GM12873 (cell line): ENCODE results near the gene GEMIN7.

Experiments used
- TF ChIP-seq, protein P1 (sequence below): IDR thresholded peaks from 2 replicates; pipeline ENCODE4 v1.5.1; 2012; ENCODE audit warnings: low read depth, mild to moderate bottlenecking, moderate library complexity, low read length, control low read depth; ENCODE audit not compliant: insufficient read depth; ENCODE audit errors: missing control alignments

Gene GEMIN7, protein sequence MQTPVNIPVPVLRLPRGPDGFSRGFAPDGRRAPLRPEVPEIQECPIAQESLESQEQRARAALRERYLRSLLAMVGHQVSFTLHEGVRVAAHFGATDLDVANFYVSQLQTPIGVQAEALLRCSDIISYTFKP

DNA sequence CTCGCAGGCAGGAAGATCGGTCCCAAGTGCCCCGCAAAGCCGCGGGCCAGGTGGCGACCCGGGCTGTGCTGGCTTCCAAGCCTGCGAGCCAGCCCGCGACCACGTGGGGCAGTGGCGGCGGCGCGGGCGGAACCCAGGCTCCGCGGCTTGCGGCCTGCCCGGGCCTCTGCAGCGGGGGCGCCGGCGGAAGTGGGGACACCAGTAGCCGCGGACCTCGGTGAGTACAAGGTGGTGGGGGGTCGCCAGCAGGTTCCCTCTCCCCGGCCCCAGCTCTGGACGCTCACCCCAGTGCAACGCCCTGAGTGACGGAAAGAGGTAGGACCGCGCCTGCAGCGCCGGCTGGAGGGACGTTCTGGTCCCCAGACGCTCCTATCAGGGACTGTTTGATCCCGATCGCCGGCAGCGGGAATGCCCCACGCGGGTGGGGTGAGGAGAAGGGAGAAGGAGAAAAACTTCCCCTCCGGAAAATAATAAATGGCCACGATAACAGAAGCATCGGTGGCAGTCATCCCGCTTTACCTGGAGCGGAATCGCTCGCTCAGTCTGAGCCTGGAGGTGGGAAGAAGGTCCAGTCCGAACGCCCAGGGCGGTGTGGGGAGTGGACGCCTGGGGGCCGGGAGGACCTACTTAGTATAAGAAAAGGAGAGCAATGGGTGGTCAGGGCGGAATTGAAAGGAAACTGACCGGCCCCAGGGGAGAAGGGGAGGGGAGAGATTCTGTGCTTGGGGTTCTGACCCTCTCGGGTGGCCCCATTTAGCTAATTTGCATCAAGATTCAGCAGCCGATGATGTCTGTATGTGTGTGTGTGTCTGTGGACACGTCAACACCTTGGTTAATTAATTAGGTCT lies at the start of gene GEMIN7:
Gene GEMIN7, plus strand, starts transcription at position 198 of the 848 bp plus-strand sequence. CDS start 10,855 bp downstream, outside the sequence.
- TF ChIP-seq, protein P1, sequence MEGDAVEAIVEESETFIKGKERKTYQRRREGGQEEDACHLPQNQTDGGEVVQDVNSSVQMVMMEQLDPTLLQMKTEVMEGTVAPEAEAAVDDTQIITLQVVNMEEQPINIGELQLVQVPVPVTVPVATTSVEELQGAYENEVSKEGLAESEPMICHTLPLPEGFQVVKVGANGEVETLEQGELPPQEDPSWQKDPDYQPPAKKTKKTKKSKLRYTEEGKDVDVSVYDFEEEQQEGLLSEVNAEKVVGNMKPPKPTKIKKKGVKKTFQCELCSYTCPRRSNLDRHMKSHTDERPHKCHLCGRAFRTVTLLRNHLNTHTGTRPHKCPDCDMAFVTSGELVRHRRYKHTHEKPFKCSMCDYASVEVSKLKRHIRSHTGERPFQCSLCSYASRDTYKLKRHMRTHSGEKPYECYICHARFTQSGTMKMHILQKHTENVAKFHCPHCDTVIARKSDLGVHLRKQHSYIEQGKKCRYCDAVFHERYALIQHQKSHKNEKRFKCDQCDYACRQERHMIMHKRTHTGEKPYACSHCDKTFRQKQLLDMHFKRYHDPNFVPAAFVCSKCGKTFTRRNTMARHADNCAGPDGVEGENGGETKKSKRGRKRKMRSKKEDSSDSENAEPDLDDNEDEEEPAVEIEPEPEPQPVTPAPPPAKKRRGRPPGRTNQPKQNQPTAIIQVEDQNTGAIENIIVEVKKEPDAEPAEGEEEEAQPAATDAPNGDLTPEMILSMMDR, result no peak

DNA sequence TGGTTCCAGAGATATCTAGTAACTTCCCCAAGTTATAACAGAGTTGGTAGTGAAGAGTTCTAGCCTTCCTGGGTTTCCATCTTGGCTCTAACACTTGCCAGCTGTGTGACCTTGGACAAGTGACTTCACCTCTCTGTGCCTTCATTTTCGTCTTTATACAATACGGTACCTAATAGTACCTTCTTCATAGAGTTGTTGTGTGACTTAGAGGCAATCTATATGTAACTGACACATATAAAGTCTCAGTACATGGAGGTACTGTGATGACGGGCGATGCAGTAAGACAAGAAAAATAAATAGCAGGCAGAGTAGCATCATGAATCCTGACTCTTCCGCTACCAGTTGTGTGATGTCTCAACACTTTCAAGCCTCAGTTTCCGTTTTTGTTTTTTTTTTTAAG lies 48.2 kb upstream of the GEMIN7 start:
- TF ChIP-seq, protein P1, result no peak

DNA sequence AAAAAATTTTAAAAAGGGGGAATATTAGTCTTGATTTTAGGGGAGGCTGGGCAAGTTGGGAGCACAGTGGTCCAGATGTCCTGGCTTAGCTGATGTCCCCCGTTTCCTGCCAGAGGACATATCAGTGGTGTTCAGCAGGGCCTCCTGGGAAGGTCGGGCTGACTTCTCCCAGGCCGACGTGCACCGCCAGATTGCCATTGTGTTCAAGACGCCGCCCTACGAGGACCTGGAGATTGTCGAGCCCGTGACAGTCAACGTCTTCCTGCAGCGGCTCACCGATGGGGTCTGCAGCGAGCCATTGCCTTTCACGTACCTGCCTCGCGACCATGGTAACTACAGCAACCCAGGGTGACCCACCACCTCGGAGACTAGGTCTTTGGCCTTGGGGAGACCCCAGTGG lies 46.6 kb upstream of the GEMIN7 start:
- TF ChIP-seq, protein P1, result no peak

DNA sequence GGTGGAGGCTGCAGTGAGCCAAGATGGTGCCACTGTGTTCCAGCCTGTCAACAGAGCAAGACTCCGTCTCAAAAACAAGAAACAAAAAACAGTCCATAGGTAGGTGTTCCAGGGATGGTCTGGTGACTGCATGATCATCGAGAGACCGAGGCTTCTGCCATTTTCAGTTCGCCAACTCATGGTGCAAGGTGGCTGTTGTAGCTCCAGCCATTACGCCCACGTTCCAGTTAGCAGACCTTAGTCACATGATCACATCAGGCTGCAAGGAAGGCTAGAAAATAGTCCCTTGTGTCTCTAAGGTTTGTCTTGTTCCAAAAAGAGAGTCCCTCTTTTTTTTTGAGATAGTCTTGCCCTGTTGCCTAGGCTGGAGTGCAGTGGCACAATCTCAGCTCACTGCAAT lies 43.3 kb upstream of the GEMIN7 start:
- TF ChIP-seq, protein P1, result no peak

DNA sequence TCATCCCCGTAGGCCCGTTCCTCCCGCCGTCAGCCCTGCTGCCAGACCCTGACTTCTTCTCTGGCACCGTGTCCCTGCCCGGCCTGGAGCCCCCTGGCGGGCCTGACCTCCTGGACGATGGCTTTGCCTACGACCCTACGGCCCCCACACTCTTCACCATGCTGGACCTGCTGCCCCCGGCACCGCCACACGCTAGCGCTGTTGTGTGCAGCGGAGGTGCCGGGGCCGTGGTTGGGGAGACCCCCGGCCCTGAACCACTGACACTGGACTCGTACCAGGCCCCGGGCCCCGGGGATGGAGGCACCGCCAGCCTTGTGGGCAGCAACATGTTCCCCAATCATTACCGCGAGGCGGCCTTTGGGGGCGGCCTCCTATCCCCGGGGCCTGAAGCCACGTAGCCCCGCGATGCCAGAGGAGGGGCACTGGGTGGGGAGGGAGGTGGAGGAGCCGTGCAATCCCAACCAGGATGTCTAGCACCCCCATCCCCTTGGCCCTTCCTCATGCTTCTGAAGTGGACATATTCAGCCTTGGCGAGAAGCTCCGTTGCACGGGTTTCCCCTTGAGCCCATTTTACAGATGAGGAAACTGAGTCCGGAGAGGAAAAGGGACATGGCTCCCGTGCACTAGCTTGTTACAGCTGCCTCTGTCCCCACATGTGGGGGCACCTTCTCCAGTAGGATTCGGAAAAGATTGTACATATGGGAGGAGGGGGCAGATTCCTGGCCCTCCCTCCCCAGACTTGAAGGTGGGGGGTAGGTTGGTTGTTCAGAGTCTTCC lies 41.5 kb upstream of the GEMIN7 start:
- TF ChIP-seq, protein P1, result no peak

DNA sequence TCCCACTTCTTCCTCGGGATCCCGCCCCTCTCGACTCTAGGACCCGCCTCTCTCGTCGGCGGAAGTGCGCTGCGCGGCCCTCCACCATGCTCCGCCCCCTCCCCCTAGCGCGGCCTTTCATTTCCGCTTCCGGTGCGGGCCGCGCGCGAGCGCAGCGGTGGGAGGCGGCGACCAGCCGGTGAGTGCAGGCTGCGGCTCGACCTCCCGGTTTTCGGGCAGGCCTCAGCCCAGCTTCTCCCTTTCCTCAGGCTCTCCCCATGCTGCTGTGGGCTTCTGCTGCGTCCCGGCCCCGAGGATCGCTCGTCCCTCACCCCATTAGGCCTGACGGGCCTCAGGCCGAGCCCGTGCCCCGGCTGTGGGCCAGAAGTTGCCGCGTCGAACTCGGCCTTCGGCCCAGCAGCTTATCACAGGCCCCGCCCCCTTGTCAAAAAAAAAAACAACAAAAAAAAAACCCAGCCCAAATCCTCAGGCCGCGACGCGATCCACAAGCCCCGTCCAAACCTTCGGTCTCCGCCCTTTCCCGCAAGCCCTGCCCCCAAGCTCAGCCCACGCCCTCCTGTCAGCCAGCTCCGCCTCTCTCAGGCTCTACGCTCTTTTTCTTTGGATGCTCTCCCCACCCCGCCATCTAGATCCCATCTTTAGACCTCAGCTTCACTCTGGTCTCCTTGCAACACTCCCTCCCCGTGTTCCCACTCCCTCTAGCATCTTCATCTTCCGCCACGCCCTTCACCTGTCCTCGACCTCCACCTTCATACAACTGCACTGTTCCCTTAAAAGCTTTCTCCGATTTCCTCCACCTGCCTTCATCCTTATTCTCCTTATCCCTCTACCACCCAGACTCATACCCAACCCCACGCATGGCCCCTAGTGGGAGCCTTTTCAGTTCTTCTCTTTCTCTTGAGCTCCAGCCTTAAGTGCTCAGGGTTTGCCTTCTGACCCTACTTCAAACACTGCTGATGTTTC lies 39.8 kb upstream of the GEMIN7 start, which contains the start of gene CLASRP:
Gene CLASRP, plus strand, starts transcription at position 115 of the 963 bp plus-strand sequence. CDS start 1,168 bp downstream, outside the sequence.
- TF ChIP-seq, protein P1, result no peak
